Panc1 (cell line): ENCODE measurements around the gene CREBBP. TPM values are rescaled to one million over a fixed set of nuclear protein-coding genes. Genes with fewer than 3 reads are reported as not detected.

Experiments
- ATAC-seq: fragments of 200-7000 bp; cut with Tn5 transposase; 2 replicates; pipeline ENCODE4 v1.9.1; 2020; ENCODE audit warnings: mild to moderate bottlenecking, moderate library complexity
- BruUV-seq: library from RNA; stranded (reverse); fragments of 400-500 nt; replicated peaks from 2 replicates; lab custom pipeline; 2021; lab: Mats Ljungman, UMichigan
- CTCF ChIA-PET: fragments of 300-600 bp; sonication (Branson Sonifier 250); formaldehyde crosslinking; loops from one replicate; lab custom pipeline; 2022; ENCODE audit warnings: antibody characterized with exemption; lab: Charles Lee
- POLR2A ChIA-PET: fragments of 300-600 bp; sonication (Branson Sonifier 250); formaldehyde crosslinking; loops from one replicate; lab custom pipeline; 2022; ENCODE audit warnings: antibody characterized with exemption; lab: Charles Lee
- DNase-seq: peaks from one replicate; pipeline ENCODE4 v3.0.0-alpha.2; 2010; ENCODE audit warnings: low read depth, low spot score
- H3K27ac ChIP-seq: 2 replicates; pipeline ENCODE4 v1.5.1; 2011; ENCODE audit warnings: mild to moderate bottlenecking, low read length, inconsistent platforms
- H3K27me3 ChIP-seq: fragments of 200-500 bp; sonication (Bioruptor generic); 2 replicates; pipeline ENCODE4 v1.6.0; 2014; ENCODE audit warnings: low read length, inconsistent platforms; ENCODE audit not compliant: control insufficient read depth, insufficient read depth
- H3K36me3 ChIP-seq: fragments of 200-500 bp; sonication (Bioruptor generic); 2 replicates; pipeline ENCODE4 v1.5.1; 2014; ENCODE audit warnings: inconsistent platforms, mild to moderate bottlenecking, low read length, moderate library complexity; ENCODE audit not compliant: control insufficient read depth, insufficient read depth
- H3K4me1 ChIP-seq: 2 replicates; pipeline ENCODE4 v1.5.1; 2011; ENCODE audit warnings: inconsistent platforms, mild to moderate bottlenecking, low read length, moderate library complexity; ENCODE audit not compliant: control insufficient read depth, insufficient read depth
- H3K4me3 ChIP-seq, 2 experiments: 2 replicates each; pipeline ENCODE4 v1.5.1; 2011 to 2012; ENCODE audit warnings: low read depth in 2 of 2, low read length in 2 of 2, mild to moderate bottlenecking in 2 of 2, inconsistent platforms in 1 of 2, moderate library complexity in 1 of 2
- H3K9me3 ChIP-seq: fragments of 200-500 bp; sonication (Bioruptor generic); 2 replicates; pipeline ENCODE4 v1.5.1; 2014; ENCODE audit warnings: low read depth, mild to moderate bottlenecking, inconsistent platforms, low read length, moderate library complexity; ENCODE audit not compliant: control insufficient read depth, insufficient read depth
- POLR2AphosphoS5 ChIP-seq: IDR thresholded peaks from 2 replicates; pipeline ENCODE4 v1.6.1; 2012; ENCODE audit warnings: mild to moderate bottlenecking, low read depth, low read length, moderate library complexity
- SIN3A ChIP-seq: IDR thresholded peaks from 2 replicates; pipeline ENCODE4 v1.6.1; 2012; ENCODE audit warnings: low read depth, mild to moderate bottlenecking, low read length, moderate library complexity, borderline replicate concordance; ENCODE audit not compliant: insufficient read depth
- TCF7L2 ChIP-seq: IDR thresholded peaks from 2 replicates; pipeline ENCODE4 v1.6.1; 2011; ENCODE audit warnings: mild to moderate bottlenecking, low read depth, low read length, inconsistent platforms
- in situ Hi-C: cut with HindIII; loops from 2 replicates; pipeline ENCODE4 v1.10.0; 2016; ENCODE audit warnings: low sequenced_read_pairs, low pct_unique_long_range_greater_than_20kb
- intact Hi-C: fragments of 100-400 bp; cut with micrococcal nuclease; formaldehyde crosslinking; loops from one replicate; pipeline ENCODE4 v1.10.0; 2022; ENCODE audit not compliant: unreplicated experiment
- total RNA-seq: library from RNA; stranded (reverse); gene quantifications from one replicate; pipeline ENCODE4 v1.2.1, GENCODE V29; 2021; ENCODE audit not compliant: unreplicated experiment
- TF ChIP-seq, protein P1 (sequence below), 2 experiments: IDR thresholded peaks; 2 replicates each; pipeline ENCODE4 v1.6.1; 2011 to 2012; ENCODE audit warnings: low read depth in 2 of 2, control low read depth in 1 of 2, low read length in 1 of 2, mild to moderate bottlenecking in 1 of 2, moderate library complexity in 1 of 2; ENCODE audit not compliant: insufficient read depth in 1 of 2
- TF ChIP-seq, protein P2 (sequence below): fragments of 450-650 bp; IDR thresholded peaks from 2 replicates; pipeline ENCODE4 v1.5.1; 2017; ENCODE audit warnings: mild to moderate bottlenecking

The CREBBP gene
- total RNA-seq, 1 experiment from 2014 or later = 60.2 TPM

DNA sequence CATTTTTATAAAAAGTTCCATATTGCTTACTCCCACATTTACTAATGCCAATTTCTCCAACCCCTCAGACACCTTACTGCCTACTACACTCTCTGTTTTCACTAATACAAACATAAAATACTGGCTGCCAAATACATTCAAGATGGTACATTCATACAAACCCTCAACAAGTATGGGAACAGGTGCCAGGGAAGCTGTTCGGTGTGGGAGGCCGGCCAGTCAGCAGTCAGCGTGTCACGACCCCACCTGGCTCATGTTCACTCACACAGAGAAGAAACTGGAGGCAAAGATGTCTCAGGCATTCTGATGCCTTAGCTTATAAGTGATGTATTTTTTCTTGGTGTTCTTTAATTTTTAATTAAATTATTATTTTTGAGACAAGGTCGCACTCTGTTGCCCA is 120.8 kb downstream of the CREBBP start:
- Histone ChIP-seq H3K27ac (no peak overlapping the region), H3K36me3 (peaks cover 18% of the 10 kb centered on the region), H3K27me3 (no peaks in the 10 kb centered on the region), H3K4me1 (no peaks in the 10 kb centered on the region), H3K4me3 (no peak overlapping the region), H3K9me3 (no peaks in the 10 kb centered on the region)
- in situ Hi-C loops (no loop called here), intact Hi-C loops (no loop called here)
- POLR2A ChIA-PET = no interaction called here
- BruUV-seq = no TSS peak
- TF ChIP-seq, protein P1, sequence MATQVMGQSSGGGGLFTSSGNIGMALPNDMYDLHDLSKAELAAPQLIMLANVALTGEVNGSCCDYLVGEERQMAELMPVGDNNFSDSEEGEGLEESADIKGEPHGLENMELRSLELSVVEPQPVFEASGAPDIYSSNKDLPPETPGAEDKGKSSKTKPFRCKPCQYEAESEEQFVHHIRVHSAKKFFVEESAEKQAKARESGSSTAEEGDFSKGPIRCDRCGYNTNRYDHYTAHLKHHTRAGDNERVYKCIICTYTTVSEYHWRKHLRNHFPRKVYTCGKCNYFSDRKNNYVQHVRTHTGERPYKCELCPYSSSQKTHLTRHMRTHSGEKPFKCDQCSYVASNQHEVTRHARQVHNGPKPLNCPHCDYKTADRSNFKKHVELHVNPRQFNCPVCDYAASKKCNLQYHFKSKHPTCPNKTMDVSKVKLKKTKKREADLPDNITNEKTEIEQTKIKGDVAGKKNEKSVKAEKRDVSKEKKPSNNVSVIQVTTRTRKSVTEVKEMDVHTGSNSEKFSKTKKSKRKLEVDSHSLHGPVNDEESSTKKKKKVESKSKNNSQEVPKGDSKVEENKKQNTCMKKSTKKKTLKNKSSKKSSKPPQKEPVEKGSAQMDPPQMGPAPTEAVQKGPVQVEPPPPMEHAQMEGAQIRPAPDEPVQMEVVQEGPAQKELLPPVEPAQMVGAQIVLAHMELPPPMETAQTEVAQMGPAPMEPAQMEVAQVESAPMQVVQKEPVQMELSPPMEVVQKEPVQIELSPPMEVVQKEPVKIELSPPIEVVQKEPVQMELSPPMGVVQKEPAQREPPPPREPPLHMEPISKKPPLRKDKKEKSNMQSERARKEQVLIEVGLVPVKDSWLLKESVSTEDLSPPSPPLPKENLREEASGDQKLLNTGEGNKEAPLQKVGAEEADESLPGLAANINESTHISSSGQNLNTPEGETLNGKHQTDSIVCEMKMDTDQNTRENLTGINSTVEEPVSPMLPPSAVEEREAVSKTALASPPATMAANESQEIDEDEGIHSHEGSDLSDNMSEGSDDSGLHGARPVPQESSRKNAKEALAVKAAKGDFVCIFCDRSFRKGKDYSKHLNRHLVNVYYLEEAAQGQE (IDR thresholded peaks at IDR 0.05; ENCODE audit: insufficient read depth in 1 of 2, low read depth in 2 of 2, low read length in 1 of 2) = no peak
- no peak for TF ChIP-seq POLR2AphosphoS5
- TF ChIP-seq SIN3A = no peak
- no peak for TF ChIP-seq TCF7L2
- TF ChIP-seq, protein P2, sequence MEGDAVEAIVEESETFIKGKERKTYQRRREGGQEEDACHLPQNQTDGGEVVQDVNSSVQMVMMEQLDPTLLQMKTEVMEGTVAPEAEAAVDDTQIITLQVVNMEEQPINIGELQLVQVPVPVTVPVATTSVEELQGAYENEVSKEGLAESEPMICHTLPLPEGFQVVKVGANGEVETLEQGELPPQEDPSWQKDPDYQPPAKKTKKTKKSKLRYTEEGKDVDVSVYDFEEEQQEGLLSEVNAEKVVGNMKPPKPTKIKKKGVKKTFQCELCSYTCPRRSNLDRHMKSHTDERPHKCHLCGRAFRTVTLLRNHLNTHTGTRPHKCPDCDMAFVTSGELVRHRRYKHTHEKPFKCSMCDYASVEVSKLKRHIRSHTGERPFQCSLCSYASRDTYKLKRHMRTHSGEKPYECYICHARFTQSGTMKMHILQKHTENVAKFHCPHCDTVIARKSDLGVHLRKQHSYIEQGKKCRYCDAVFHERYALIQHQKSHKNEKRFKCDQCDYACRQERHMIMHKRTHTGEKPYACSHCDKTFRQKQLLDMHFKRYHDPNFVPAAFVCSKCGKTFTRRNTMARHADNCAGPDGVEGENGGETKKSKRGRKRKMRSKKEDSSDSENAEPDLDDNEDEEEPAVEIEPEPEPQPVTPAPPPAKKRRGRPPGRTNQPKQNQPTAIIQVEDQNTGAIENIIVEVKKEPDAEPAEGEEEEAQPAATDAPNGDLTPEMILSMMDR = no peak
- DNase-seq = no peak
- no peak for ATAC-seq
- CTCF ChIA-PET = no interaction called here

DNA sequence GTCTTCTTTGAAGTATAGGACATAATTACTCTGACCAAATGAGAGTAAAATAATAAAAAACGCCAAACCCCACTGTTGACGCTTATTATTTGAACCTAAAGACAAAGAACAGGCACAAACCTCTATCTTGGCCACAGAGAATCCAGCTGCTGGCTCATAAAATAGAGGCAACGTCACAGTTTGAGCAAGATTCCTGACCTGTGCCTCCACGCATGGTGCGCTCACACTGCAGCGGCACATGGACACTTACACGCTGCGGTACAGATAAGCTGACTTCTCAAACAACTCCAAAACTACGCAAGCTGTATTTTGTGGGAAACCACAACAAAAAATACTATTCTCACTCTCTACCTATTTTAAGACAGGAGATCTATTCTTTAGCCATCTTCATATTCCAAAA is 124.4 kb downstream of the CREBBP start:
- Histone ChIP-seq H3K4me3 (no peak overlapping the region), H3K4me1 (no peaks in the 10 kb centered on the region), H3K27me3 (no peaks in the 10 kb centered on the region), H3K36me3 (peaks cover 24% of the 10 kb centered on the region), H3K27ac (no peak overlapping the region), H3K9me3 (no peaks in the 10 kb centered on the region)
- POLR2A ChIA-PET = no interaction called here
- CTCF ChIA-PET = no interaction called here
- no peak for ATAC-seq
- intact Hi-C loops = no loop called here
- DNase-seq = no peak
- TF ChIP-seq POLR2AphosphoS5 (no peak), SIN3A (no peak), TCF7L2 (no peak)
- TF ChIP-seq, protein P2 = no peak
- TF ChIP-seq, protein P1 (IDR thresholded peaks at IDR 0.05; ENCODE audit: insufficient read depth in 1 of 2, low read depth in 2 of 2, low read length in 1 of 2) = no peak
- in situ Hi-C loops = no loop called here
- no TSS peak for BruUV-seq
